ENCODE results near the gene MEF2A. TPM values are rescaled to one million over a fixed set of nuclear protein-coding genes. Genes with fewer than 3 reads are reported as not detected.

The MEF2A gene
- total RNA-seq, 1 experiment from 2014 or later: 29.6 TPM

DNA sequence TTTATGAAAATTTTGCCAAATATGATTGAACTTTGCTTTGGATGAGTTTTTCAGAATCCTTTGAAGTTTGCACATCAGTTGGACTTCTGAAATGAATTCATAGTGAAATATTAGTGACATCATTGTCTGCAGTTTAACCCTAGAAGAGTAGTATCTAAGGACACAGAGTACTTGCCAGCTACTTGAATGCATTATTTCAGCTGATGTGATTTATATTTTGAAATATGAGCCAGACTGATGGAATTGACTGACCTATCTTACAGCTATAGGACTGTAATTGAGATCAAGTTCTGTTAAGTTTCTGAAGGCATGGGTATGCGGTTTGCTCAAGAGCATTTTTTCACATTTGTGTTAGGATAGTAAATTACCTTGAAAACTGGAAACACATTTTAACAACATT is 116.2 kb downstream of the MEF2A start:
- Histone ChIP-seq H3K9me3 (ENCODE audit: control insufficient read depth in 1 of 2, insufficient read depth in 1 of 2, low read depth in 1 of 2, low read length in 2 of 2) (peaks cover 0 to 4% of the 10 kb centered on the region in 2 experiments; a peak in 1 of 4 replicates), H3K4me2 (ENCODE audit: low read length) (no peak overlapping the region), H3K4me1 (ENCODE audit: control insufficient read depth in 1 of 2, insufficient read depth in 2 of 2, low read length in 2 of 2) (no peaks in the 10 kb centered on the region), H3K36me3 (ENCODE audit: control insufficient read depth in 1 of 2, insufficient read depth in 2 of 2, low read length in 2 of 2) (no peaks in the 10 kb centered on the region; a peak in 1 of 4 replicates), H2AFZ (ENCODE audit: low read depth, low read length, poor library complexity, severe bottlenecking) (no peak overlapping the region), H3K4me3 (replicated peaks in 1 of 2; ENCODE audit: low read depth in 1 of 2, low read length in 2 of 2) (no peak overlapping the region), H3K27me3 (ENCODE audit: insufficient read depth, low read length) (no peaks in the 10 kb centered on the region), H4K20me1 (ENCODE audit: insufficient read depth) (no peaks in the 10 kb centered on the region), H3K9ac (ENCODE audit: low read length) (no peak overlapping the region), H3K79me2 (ENCODE audit: insufficient read depth, low read length) (0 out of 2 replicates have a peak, but pooled peaks cover 7% of the 10 kb centered on the region), H3K27ac (ENCODE audit: low read depth, low read length) (no peak overlapping the region), H3K9me2 (ENCODE audit: insufficient read depth) (no peaks in the 10 kb centered on the region)
- POLR2A ChIA-PET: no interaction called here
- intact Hi-C loops (cut with micrococcal nuclease): no loop called here
- DNase-seq (ENCODE audit: low read depth, low spot score) (no peak), ATAC-seq (no peak)
- TF ChIP-seq, protein P1, sequence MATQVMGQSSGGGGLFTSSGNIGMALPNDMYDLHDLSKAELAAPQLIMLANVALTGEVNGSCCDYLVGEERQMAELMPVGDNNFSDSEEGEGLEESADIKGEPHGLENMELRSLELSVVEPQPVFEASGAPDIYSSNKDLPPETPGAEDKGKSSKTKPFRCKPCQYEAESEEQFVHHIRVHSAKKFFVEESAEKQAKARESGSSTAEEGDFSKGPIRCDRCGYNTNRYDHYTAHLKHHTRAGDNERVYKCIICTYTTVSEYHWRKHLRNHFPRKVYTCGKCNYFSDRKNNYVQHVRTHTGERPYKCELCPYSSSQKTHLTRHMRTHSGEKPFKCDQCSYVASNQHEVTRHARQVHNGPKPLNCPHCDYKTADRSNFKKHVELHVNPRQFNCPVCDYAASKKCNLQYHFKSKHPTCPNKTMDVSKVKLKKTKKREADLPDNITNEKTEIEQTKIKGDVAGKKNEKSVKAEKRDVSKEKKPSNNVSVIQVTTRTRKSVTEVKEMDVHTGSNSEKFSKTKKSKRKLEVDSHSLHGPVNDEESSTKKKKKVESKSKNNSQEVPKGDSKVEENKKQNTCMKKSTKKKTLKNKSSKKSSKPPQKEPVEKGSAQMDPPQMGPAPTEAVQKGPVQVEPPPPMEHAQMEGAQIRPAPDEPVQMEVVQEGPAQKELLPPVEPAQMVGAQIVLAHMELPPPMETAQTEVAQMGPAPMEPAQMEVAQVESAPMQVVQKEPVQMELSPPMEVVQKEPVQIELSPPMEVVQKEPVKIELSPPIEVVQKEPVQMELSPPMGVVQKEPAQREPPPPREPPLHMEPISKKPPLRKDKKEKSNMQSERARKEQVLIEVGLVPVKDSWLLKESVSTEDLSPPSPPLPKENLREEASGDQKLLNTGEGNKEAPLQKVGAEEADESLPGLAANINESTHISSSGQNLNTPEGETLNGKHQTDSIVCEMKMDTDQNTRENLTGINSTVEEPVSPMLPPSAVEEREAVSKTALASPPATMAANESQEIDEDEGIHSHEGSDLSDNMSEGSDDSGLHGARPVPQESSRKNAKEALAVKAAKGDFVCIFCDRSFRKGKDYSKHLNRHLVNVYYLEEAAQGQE (IDR thresholded peaks at IDR 0.05; ENCODE audit: low read depth): no peak
- TF ChIP-seq POLR2AphosphoS5 (IDR thresholded peaks at IDR 0.05; ENCODE audit: low read depth, low read length): no peak
- TF ChIP-seq CEBPB (IDR thresholded peaks at IDR 0.05; ENCODE audit: low read depth): no peak
- TF ChIP-seq SIN3A (IDR thresholded peaks at IDR 0.05; ENCODE audit: low read depth): no peak
- CTCF ChIA-PET: no interaction called here
- no TSS peak for BruUV-seq (replicated peaks)
- RAD21 ChIA-PET (ENCODE audit: low non-redundant PET in 1 of 2, low total read pairs in 2 of 2, uncharacterized antibody in 2 of 2, unreplicated experiment in 2 of 2): interaction anchor here in 1 of 2 experiments (0.6 kb wide), 1 partner anchor 18 kb away, joined by 3 read pairs; no protein-coding TSS in a partner anchor

DNA sequence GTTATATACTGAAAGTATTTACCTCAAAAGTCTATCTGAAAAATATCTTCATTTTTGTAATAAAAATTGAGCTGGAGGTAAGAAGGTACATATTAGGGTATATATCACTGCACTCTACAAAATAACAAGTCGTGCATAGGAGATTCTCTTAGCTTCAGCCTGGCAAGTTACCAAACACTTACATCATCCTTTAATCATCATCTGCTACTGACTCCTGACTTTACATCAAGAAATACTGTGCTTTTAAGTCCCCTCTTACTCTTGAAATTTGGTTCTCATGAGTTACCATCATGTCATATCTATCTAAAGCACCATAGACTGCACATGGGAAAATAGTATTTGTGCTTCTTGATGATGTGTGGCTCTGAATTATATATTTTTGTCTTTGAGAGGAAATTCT is 116.7 kb downstream of the MEF2A start:
- TF ChIP-seq JUND (IDR thresholded peaks at IDR 0.05) (no peak), POLR2AphosphoS5 (IDR thresholded peaks at IDR 0.05; ENCODE audit: low read depth, low read length) (no peak), TCF7L2 (IDR thresholded peaks at IDR 0.05; ENCODE audit: borderline replicate concordance, extremely low read depth, insufficient read depth, insufficient read length) (no peak), CEBPB (IDR thresholded peaks at IDR 0.05; ENCODE audit: low read depth) (no peak), EZH2phosphoT487 (IDR thresholded peaks at IDR 0.05; ENCODE audit: borderline replicate concordance) (no peak), SP1 (IDR thresholded peaks at IDR 0.05; ENCODE audit: low read depth) (no peak), EZH2 (IDR thresholded peaks at IDR 0.05) (no peak)
- TF ChIP-seq, protein P2, sequence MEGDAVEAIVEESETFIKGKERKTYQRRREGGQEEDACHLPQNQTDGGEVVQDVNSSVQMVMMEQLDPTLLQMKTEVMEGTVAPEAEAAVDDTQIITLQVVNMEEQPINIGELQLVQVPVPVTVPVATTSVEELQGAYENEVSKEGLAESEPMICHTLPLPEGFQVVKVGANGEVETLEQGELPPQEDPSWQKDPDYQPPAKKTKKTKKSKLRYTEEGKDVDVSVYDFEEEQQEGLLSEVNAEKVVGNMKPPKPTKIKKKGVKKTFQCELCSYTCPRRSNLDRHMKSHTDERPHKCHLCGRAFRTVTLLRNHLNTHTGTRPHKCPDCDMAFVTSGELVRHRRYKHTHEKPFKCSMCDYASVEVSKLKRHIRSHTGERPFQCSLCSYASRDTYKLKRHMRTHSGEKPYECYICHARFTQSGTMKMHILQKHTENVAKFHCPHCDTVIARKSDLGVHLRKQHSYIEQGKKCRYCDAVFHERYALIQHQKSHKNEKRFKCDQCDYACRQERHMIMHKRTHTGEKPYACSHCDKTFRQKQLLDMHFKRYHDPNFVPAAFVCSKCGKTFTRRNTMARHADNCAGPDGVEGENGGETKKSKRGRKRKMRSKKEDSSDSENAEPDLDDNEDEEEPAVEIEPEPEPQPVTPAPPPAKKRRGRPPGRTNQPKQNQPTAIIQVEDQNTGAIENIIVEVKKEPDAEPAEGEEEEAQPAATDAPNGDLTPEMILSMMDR (IDR thresholded peaks at IDR 0.05 in 2 of 3, conservative IDR thresholded peaks at IDR 0.05 in 1 of 3; ENCODE audit: borderline replicate concordance in 1 of 3, insufficient read depth in 1 of 3, low read depth in 2 of 3, low read length in 2 of 3): no peak
- TF ChIP-seq, protein P3, sequence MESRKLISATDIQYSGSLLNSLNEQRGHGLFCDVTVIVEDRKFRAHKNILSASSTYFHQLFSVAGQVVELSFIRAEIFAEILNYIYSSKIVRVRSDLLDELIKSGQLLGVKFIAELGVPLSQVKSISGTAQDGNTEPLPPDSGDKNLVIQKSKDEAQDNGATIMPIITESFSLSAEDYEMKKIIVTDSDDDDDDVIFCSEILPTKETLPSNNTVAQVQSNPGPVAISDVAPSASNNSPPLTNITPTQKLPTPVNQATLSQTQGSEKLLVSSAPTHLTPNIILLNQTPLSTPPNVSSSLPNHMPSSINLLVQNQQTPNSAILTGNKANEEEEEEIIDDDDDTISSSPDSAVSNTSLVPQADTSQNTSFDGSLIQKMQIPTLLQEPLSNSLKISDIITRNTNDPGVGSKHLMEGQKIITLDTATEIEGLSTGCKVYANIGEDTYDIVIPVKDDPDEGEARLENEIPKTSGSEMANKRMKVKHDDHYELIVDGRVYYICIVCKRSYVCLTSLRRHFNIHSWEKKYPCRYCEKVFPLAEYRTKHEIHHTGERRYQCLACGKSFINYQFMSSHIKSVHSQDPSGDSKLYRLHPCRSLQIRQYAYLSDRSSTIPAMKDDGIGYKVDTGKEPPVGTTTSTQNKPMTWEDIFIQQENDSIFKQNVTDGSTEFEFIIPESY (IDR thresholded peaks at IDR 0.05; ENCODE audit: extremely low read depth, insufficient replicate concordance, low read length): no peak
- Histone ChIP-seq H3K36me3 (ENCODE audit: control insufficient read depth in 1 of 2, insufficient read depth in 2 of 2, low read length in 2 of 2) (no peaks in the 10 kb centered on the region; a peak in 1 of 4 replicates), H4K20me1 (ENCODE audit: insufficient read depth) (no peaks in the 10 kb centered on the region), H3K27me3 (ENCODE audit: insufficient read depth, low read length) (no peaks in the 10 kb centered on the region), H3K79me2 (ENCODE audit: insufficient read depth, low read length) (0 out of 2 replicates have a peak, but pooled peaks cover 7% of the 10 kb centered on the region), H3K4me3 (replicated peaks in 1 of 2; ENCODE audit: low read depth in 1 of 2, low read length in 2 of 2) (no peak overlapping the region), H3K9me2 (ENCODE audit: insufficient read depth) (no peaks in the 10 kb centered on the region), H2AFZ (ENCODE audit: low read depth, low read length, poor library complexity, severe bottlenecking) (no peak overlapping the region), H3K9me3 (ENCODE audit: control insufficient read depth in 1 of 2, insufficient read depth in 1 of 2, low read depth in 1 of 2, low read length in 2 of 2) (peaks cover 0 to 5% of the 10 kb centered on the region in 2 experiments; a peak in 1 of 4 replicates), H3K4me2 (ENCODE audit: low read length) (no peak overlapping the region), H3K9ac (ENCODE audit: low read length) (no peak overlapping the region), H3K27ac (ENCODE audit: low read depth, low read length) (no peak overlapping the region), H3K4me1 (ENCODE audit: control insufficient read depth in 1 of 2, insufficient read depth in 2 of 2, low read length in 2 of 2) (no peaks in the 10 kb centered on the region)
- ATAC-seq (no peak), DNase-seq (ENCODE audit: low read depth, low spot score) (no peak)
- no TSS peak for BruUV-seq (replicated peaks)
- ChIA-PET CTCF (no interaction called here), POLR2A (no interaction called here), RAD21 (ENCODE audit: low non-redundant PET in 1 of 2, low total read pairs in 2 of 2, uncharacterized antibody in 2 of 2, unreplicated experiment in 2 of 2) (interaction anchor here in 1 of 2 experiments (0.6 kb wide), 1 partner anchor 17 kb away, joined by 3 read pairs; no protein-coding TSS in a partner anchor)
- intact Hi-C loops (cut with micrococcal nuclease): no loop called here
